IMR-90 (cell line): Measurements from ENCODE around the gene KIAA0232. TPM values are rescaled to one million over a fixed set of nuclear protein-coding genes. Genes with fewer than 3 reads are reported as not detected.

Experiments
- ATAC-seq: fragments of 200-7000 bp; cut with Tn5 transposase; 2 replicates; pipeline ENCODE4 v1.9.1; 2020; ENCODE audit warnings: low read depth, mild to moderate bottlenecking, moderate library complexity
- BruUV-seq: library from RNA; stranded (reverse); fragments of 400-500 nt; replicated peaks from 2 replicates; lab custom pipeline; 2021; lab: Mats Ljungman, UMichigan
- CTCF ChIA-PET: fragments of 300-600 bp; formaldehyde crosslinking; extraction: SDS; loops from one replicate; lab custom pipeline; 2021; ENCODE audit warnings: antibody characterized with exemption; lab: Yijun Ruan, JAX
- POLR2A ChIA-PET: fragments of 300-600 bp; sonication (Branson Sonifier 250); formaldehyde crosslinking; loops from one replicate; lab custom pipeline; 2022; ENCODE audit warnings: antibody characterized with exemption; ENCODE audit not compliant: unreplicated experiment; lab: Charles Lee
- DNase-seq: peaks from one replicate; pipeline ENCODE4 v3.0.0; 2013
- H2AFZ ChIP-seq: replicated peaks from 2 replicates; pipeline ENCODE3; 2013; ENCODE audit warnings: low read length, mild to moderate bottlenecking; ENCODE audit not compliant: poor library complexity
- H2AK5ac ChIP-seq: 2 replicates; pipeline ENCODE4 v1.6.1; 2013; ENCODE audit warnings: low read depth, low read length, inconsistent platforms
- H2AK9ac ChIP-seq: replicated peaks from 2 replicates; pipeline ENCODE3; 2013; ENCODE audit warnings: mild to moderate bottlenecking, low read depth, low read length, moderate library complexity; ENCODE audit not compliant: poor library complexity
- H2BK120ac ChIP-seq: 2 replicates; pipeline ENCODE4 v1.6.1; 2013; ENCODE audit warnings: low read depth, low read length, inconsistent platforms
- H2BK15ac ChIP-seq: 3 replicates; pipeline ENCODE4 v1.6.1; 2013; ENCODE audit warnings: low read depth, low read length, inconsistent platforms
- H2BK20ac ChIP-seq: 2 replicates; pipeline ENCODE4 v1.6.1; 2013; ENCODE audit warnings: low read depth, mild to moderate bottlenecking, inconsistent platforms, low read length, moderate library complexity
- H2BK5ac ChIP-seq: 2 replicates; pipeline ENCODE4 v1.6.1; 2013; ENCODE audit warnings: mild to moderate bottlenecking, low read depth, low read length, inconsistent platforms; ENCODE audit not compliant: poor library complexity, severe bottlenecking
- H3K14ac ChIP-seq: replicated peaks from 2 replicates; pipeline ENCODE4 v1.6.1; 2013; ENCODE audit warnings: low read depth, low read length, inconsistent platforms
- H3K18ac ChIP-seq: 2 replicates; pipeline ENCODE4 v1.6.1; 2013; ENCODE audit warnings: low read depth, low read length, control low read depth
- H3K23ac ChIP-seq: 2 replicates; pipeline ENCODE4 v1.6.1; 2013; ENCODE audit warnings: low read depth, low read length, inconsistent platforms
- H3K27ac ChIP-seq: 2 replicates; pipeline ENCODE4 v1.5.1; 2013; ENCODE audit warnings: mild to moderate bottlenecking, control low read depth, low read length; ENCODE audit not compliant: insufficient read depth
- H3K27me3 ChIP-seq: 2 replicates; pipeline ENCODE4 v1.6.1; 2013; ENCODE audit warnings: low read length; ENCODE audit not compliant: control insufficient read depth, insufficient read depth
- H3K36me3 ChIP-seq: 2 replicates; pipeline ENCODE4 v1.6.1; 2013; ENCODE audit warnings: low read length, mixed read lengths; ENCODE audit not compliant: control insufficient read depth, insufficient read depth
- H3K4ac ChIP-seq: 2 replicates; pipeline ENCODE4 v1.6.1; 2013; ENCODE audit warnings: low read depth, low read length, inconsistent platforms
- H3K4me1 ChIP-seq: 2 replicates; pipeline ENCODE4 v1.6.1; 2013; ENCODE audit warnings: low read length, mixed read lengths; ENCODE audit not compliant: control insufficient read depth, insufficient read depth
- H3K4me2 ChIP-seq: 2 replicates; pipeline ENCODE4 v1.6.1; 2013; ENCODE audit warnings: low read depth, mild to moderate bottlenecking, control low read depth, low read length, moderate library complexity
- H3K4me3 ChIP-seq: 2 replicates; pipeline ENCODE4 v1.5.1; 2013; ENCODE audit warnings: low read depth, mild to moderate bottlenecking, control low read depth, low read length, moderate library complexity; ENCODE audit not compliant: insufficient read depth
- H3K56ac ChIP-seq: 2 replicates; pipeline ENCODE4 v1.6.1; 2013; ENCODE audit warnings: low read length, inconsistent platforms; ENCODE audit not compliant: insufficient read depth; ENCODE audit errors: extremely low read depth
- H3K79me1 ChIP-seq, 2 experiments: 2 replicates each; pipeline ENCODE4 v1.6.1; 2013; ENCODE audit warnings: low read length in 2 of 2, inconsistent platforms in 1 of 2, low read depth in 1 of 2
- H3K9ac ChIP-seq: 2 replicates; pipeline ENCODE4 v1.6.1; 2013; ENCODE audit warnings: low read depth, low read length, control low read depth
- H3K9me1 ChIP-seq: 2 replicates; pipeline ENCODE4 v1.6.1; 2013; ENCODE audit warnings: low read length, inconsistent platforms; ENCODE audit not compliant: insufficient read depth
- H3K9me3 ChIP-seq: 2 replicates; pipeline ENCODE4 v1.6.1; 2013; ENCODE audit warnings: low read length; ENCODE audit not compliant: control insufficient read depth, insufficient read depth
- H4K20me1 ChIP-seq: 2 replicates; pipeline ENCODE4 v1.6.1; 2013; ENCODE audit warnings: low read length, inconsistent platforms; ENCODE audit not compliant: insufficient read depth
- H4K5ac ChIP-seq: 2 replicates; pipeline ENCODE4 v1.6.1; 2013; ENCODE audit warnings: mild to moderate bottlenecking, low read depth, low read length, control low read depth
- H4K8ac ChIP-seq, 2 experiments: 2 replicates each; pipeline ENCODE4 v1.6.1; 2013; ENCODE audit warnings: low read depth in 2 of 2, low read length in 2 of 2, control low read depth in 1 of 2, inconsistent platforms in 1 of 2
- H4K91ac ChIP-seq: 2 replicates; pipeline ENCODE4 v1.6.1; 2013; ENCODE audit warnings: low read depth, low read length, inconsistent platforms; ENCODE audit not compliant: insufficient read depth
- CTCF ChIP-seq: conservative IDR thresholded peaks from 2 replicates; pipeline ENCODE4 v1.5.1; 2012; ENCODE audit warnings: mild to moderate bottlenecking, low read depth, low read length, improper control_type of control experiment
- NFE2L2 ChIP-seq: fragments of 150-350 bp; IDR thresholded peaks from 2 replicates; pipeline ENCODE4 v1.6.1; 2016; ENCODE audit warnings: low read depth, mild to moderate bottlenecking, low read length
- RAD21 ChIP-seq: IDR thresholded peaks from 2 replicates; pipeline ENCODE4 v1.6.1; 2012; ENCODE audit warnings: low read length, improper control_type of control experiment
- RFX5 ChIP-seq: IDR thresholded peaks from 2 replicates; pipeline ENCODE4 v1.8.0; 2012; ENCODE audit warnings: low read depth, mild to moderate bottlenecking, low read length, moderate library complexity
- WGBS, 2 experiments: methylation state at CpG; one replicate each; pipeline versions ENCODE4 v1.1.5 to v1.1.7; 2013; ENCODE audit warnings: missing lambda C conversion rate in 2 of 2; ENCODE audit not compliant: insufficient read length in 1 of 2; ENCODE audit errors: extremely low coverage in 2 of 2; 5-methylcytosine and 5-hydroxymethylcytosine counted together
- dilution Hi-C: fragments of 300-500 bp; cut with HindIII; formaldehyde crosslinking; loops from one replicate; pipeline ENCODE4 v1.14.3; 2018; ENCODE audit warnings: low sequenced_read_pairs; ENCODE audit not compliant: unreplicated experiment
- in situ Hi-C: fragments of 300-500 bp; cut with MboI; formaldehyde crosslinking; loops from 3 replicates; pipeline ENCODE4 v1.14.3; 2019; ENCODE audit warnings: low sequenced_read_pairs, inconsistent platforms, mixed read lengths
- intact Hi-C: fragments of 100-400 bp; cut with micrococcal nuclease; formaldehyde crosslinking; loops from 2 replicates; pipeline ENCODE4 v1.10.0; 2022
- polyA plus RNA-seq, 3 experiments: library from polyadenylated mRNA; depleted of rRNA; stranded (reverse); fragments of >200 nt; gene quantifications; 2 replicates each; pipeline ENCODE4 v1.2.3, GENCODE V29; 2012; ENCODE audit warnings: low replicate concordance in 1 of 3
- total RNA-seq: library from RNA; depleted of rRNA; stranded (reverse); fragments of >200 nt; gene quantifications from 2 replicates; pipeline ENCODE4 v1.2.3, GENCODE V29; 2012

KIAA0232 gene
- total and polyA plus RNA-seq, 2 of the 4 experiments (the other 2 are of a cell fraction) = 6.8 to 19.5 TPM

- dilution Hi-C loops = no loop called here
- Histone ChIP-seq H3K4me3 (no peak overlapping the region), H4K8ac (no peak overlapping the region), H4K20me1 (peaks cover 8% of the 10 kb centered on the region; the same call in 1 of the 2 replicates), H3K23ac (no peak overlapping the region), H2BK120ac (no peak overlapping the region), H3K18ac (no peak overlapping the region), H2BK15ac (no peak overlapping the region), H3K4ac (no peak overlapping the region), H2AFZ (peak overlapping the region; percentile 47), H3K36me3 (no peaks in the 10 kb centered on the region), H3K9me1 (peaks cover 10% of the 10 kb centered on the region; the same call in 1 of the 2 replicates), H4K91ac (no peak overlapping the region; the same call in 1 of the 2 replicates), H2AK9ac (no peak overlapping the region), H2BK5ac (no peak overlapping the region), H3K27ac (no peak overlapping the region), H3K9me3 (no peaks in the 10 kb centered on the region), H2AK5ac (peak overlapping the region; percentile 10; the same call in 1 of the 2 replicates), H3K4me1 (peaks cover 9% of the 10 kb centered on the region), H3K14ac (no peak overlapping the region), H4K5ac (no peak overlapping the region), H3K56ac (no peak overlapping the region), H3K27me3 (no peaks in the 10 kb centered on the region), H3K4me2 (no peak overlapping the region), H2BK20ac (no peak overlapping the region), H3K9ac (no peak overlapping the region), H3K79me1 (peaks cover 4 to 22% of the 10 kb centered on the region in 2 experiments; a peak in 3 of 4 replicates)
- in situ Hi-C loops = no loop called here
- no TSS peak for BruUV-seq
- ChIA-PET POLR2A (no interaction called here), CTCF (no interaction called here)
- 40% methylated on average over 11 of the region's 22 CpGs; no CpG with 5 or more reads in 1 of the 2 experiments for WGBS, 2 experiments
- TF ChIP-seq NFE2L2 = no peak
- TF ChIP-seq CTCF = peak; percentile 38; the same call in 1 of the 2 replicates
- no peak for TF ChIP-seq RFX5
- TF ChIP-seq RAD21 = peak; percentile 20
- intact Hi-C loops = loop anchor here (2.0 kb wide), 1 partner anchor 79 kb away; no protein-coding TSS in a partner anchor
- DNase-seq = no peak
- ATAC-seq = no peak
Observed at GRCh38 chr4:6907658-6908191, 125.2 kb downstream of the KIAA0232 start.
